Mammary epithelial cell (primary cell): ENCODE measurements around the gene TCOF1.

Experiments used
- CTCF ChIP-seq, 2 donors: IDR thresholded peaks in 1 of 2; conservative IDR thresholded peaks in 1 of 2; 2 replicates each; pipeline ENCODE4 v1.5.1; 2011 to 2012; ENCODE audit warnings: inconsistent platforms in 2 of 2, low read length in 2 of 2, mild to moderate bottlenecking in 2 of 2, control low read depth in 1 of 2, low read depth in 1 of 2; ENCODE audit not compliant: insufficient read depth in 1 of 2; ENCODE audit errors: extremely low read depth in 1 of 2
- EZH2 ChIP-seq: IDR thresholded peaks from 2 replicates; pipeline ENCODE4 v1.6.1; 2012; ENCODE audit warnings: low read length, inconsistent platforms, borderline replicate concordance

- no peak for TF ChIP-seq CTCF (conservative IDR thresholded peaks at IDR 0.05 in 1 of 2, IDR thresholded peaks at IDR 0.05 in 1 of 2; ENCODE audit: extremely low read depth in 1 of 2, insufficient read depth in 1 of 2, low read depth in 1 of 2, low read length in 2 of 2)
- no peak for TF ChIP-seq EZH2
Observed at GRCh38 chr5:150447188-150447587, 89.7 kb downstream of the TCOF1 start.
